Measurements from ENCODE around the gene NAPSA.

NAPSA gene

DNA sequence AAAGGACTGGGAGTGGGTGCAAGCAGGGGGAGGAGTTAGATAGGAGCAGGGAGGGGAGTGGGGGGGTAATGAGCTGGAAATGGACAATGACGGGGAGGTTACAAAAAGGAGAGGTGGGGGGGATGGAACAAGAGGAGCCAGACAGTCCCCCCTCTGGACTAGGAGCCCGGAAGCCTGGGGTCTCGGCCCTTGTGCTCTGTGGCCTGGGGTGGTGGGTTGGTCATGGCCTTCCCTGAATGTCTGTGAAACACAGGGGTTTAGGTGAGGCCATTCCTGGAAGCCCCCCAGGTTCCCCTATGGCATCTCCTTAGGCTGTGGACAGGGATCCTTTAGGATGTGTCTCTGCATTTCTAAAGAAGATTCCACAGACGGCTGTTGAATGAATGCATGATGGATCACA lies 48.3 kb downstream of the NAPSA start:
- Histone ChIP-seq H3K36me3 (ENCODE audit: control insufficient read depth in 1 of 2, insufficient read depth in 2 of 2, low read length in 2 of 2) (no peaks in the 10 kb centered on the region), H3K27me3 (ENCODE audit: control insufficient read depth in 1 of 2, insufficient read depth in 2 of 2, low read length in 2 of 2) (peaks cover 0 to 12% of the 10 kb centered on the region in 2 donors), H3K9me3 (ENCODE audit: control insufficient read depth in 1 of 2, low read length in 2 of 2) (no peaks in the 10 kb centered on the region), H3K4me1 (ENCODE audit: control insufficient read depth in 1 of 2, insufficient read depth in 2 of 2, low read length in 2 of 2) (no peaks in the 10 kb centered on the region), H3K27ac (ENCODE audit: low read depth, low read length) (no peak overlapping the region), H3K4me3 (ENCODE audit: low read depth in 1 of 2, low read length in 2 of 2) (no peak overlapping the region), H3K9ac (ENCODE audit: low read depth in 1 of 2, low read length in 2 of 2) (no peak overlapping the region)

DNA sequence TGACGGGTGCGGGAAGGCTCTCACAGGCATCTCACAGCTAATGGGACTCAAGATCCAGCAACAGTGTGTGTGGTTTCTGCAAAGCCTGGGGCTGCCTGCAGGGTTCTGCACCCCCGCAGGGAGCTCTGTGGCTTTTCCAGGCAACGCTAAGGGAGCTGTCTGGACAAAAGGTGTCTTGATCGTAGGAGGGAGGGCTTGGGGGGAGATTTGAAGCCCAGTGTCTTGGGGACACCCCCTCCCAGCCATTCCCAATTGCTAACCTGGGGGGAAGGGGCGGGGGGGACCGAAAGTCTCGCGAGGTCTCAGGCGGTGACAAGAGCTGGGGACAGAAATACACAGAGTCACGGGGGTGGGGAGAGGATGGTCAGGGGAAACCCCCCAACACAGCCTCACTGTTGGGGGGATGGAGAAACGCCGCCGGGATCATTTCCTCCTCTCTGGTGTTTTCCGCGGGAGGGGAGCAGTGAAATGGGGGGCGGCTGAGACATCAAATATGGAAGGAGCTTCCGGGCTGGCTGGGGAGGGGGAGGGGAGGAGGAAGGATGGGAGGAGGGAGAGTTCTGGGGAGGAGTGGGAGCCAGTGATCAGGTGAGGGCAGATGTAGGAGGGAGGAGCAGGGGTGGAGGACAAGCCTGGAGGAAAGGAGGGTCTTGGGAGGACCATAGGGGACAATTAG lies 49.5 kb downstream of the NAPSA start:
- no peak overlapping the region for H3K27ac ChIP-seq (ENCODE audit: low read depth, low read length)
- H3K27me3 ChIP-seq (ENCODE audit: control insufficient read depth in 1 of 2, insufficient read depth in 2 of 2, low read length in 2 of 2): peaks cover 1 to 16% of the 10 kb centered on the region in 2 donors
- H3K9ac ChIP-seq (ENCODE audit: low read depth in 1 of 2, low read length in 2 of 2): no peak overlapping the region
- peaks cover 0 to 3% of the 10 kb centered on the region in 2 donors for H3K36me3 ChIP-seq (ENCODE audit: control insufficient read depth in 1 of 2, insufficient read depth in 2 of 2, low read length in 2 of 2)
- H3K9me3 ChIP-seq (ENCODE audit: control insufficient read depth in 1 of 2, low read length in 2 of 2): no peaks in the 10 kb centered on the region
- H3K4me1 ChIP-seq (ENCODE audit: control insufficient read depth in 1 of 2, insufficient read depth in 2 of 2, low read length in 2 of 2): no peaks in the 10 kb centered on the region
- no peak overlapping the region for H3K4me3 ChIP-seq (ENCODE audit: low read depth in 1 of 2, low read length in 2 of 2)

DNA sequence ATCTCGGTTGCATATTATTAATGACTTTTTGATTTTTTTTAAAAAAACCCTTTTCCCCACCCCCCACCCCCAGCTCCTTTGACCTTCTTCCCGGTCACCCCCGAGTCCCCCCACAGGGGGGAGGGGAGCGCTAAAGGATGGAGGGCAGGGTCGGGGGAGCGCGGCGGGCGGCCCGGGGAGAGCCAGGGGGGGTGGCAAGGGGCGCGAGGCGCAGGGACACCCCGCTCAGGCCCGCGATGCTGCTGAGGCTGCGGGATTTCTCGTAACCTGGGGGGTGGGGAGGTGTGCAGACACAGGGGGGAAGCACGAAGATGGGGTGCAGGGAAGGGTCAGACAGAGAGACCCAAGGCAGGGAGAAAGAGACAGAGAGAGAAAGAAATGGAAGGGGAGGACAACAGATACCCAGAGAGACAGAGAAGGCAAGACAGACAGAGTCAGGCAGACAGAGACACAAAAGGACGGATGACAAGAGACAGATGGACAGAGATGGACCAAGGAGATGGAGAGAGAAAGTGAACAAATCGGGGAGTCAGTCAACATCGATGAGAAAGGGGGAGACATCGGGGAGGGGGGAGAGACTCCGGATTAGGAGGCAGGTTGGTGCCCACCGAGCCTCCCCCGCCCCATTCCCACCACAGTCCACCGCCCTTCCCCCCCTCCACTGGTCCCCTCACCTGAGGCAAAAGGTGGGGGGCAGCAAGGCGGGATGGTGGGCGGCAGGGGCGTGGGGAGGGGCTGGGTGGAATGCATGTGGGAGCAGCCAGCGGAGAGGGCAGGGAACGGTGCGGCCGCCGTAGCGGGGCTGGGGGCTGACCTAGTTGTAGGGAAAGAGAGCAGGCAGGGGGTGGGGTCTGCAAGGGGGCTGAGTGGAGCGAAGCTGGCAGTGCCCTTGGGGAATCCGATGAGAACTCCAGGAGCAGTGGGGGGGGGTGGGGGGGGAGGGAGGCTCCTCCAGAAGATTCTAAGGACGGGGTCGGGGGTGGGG lies 50.4 kb downstream of the NAPSA start:
- Histone ChIP-seq H3K4me3 (ENCODE audit: low read depth in 1 of 2, low read length in 2 of 2) (no peak overlapping the region), H3K4me1 (ENCODE audit: control insufficient read depth in 1 of 2, insufficient read depth in 2 of 2, low read length in 2 of 2) (no peaks in the 10 kb centered on the region), H3K36me3 (ENCODE audit: control insufficient read depth in 1 of 2, insufficient read depth in 2 of 2, low read length in 2 of 2) (peaks cover 0 to 12% of the 10 kb centered on the region in 2 donors), H3K9me3 (ENCODE audit: control insufficient read depth in 1 of 2, low read length in 2 of 2) (no peaks in the 10 kb centered on the region), H3K9ac (ENCODE audit: low read depth in 1 of 2, low read length in 2 of 2) (no peak overlapping the region), H3K27ac (ENCODE audit: low read depth, low read length) (no peak overlapping the region), H3K27me3 (ENCODE audit: control insufficient read depth in 1 of 2, insufficient read depth in 2 of 2, low read length in 2 of 2) (peaks cover 5 to 16% of the 10 kb centered on the region in 2 donors)

DNA sequence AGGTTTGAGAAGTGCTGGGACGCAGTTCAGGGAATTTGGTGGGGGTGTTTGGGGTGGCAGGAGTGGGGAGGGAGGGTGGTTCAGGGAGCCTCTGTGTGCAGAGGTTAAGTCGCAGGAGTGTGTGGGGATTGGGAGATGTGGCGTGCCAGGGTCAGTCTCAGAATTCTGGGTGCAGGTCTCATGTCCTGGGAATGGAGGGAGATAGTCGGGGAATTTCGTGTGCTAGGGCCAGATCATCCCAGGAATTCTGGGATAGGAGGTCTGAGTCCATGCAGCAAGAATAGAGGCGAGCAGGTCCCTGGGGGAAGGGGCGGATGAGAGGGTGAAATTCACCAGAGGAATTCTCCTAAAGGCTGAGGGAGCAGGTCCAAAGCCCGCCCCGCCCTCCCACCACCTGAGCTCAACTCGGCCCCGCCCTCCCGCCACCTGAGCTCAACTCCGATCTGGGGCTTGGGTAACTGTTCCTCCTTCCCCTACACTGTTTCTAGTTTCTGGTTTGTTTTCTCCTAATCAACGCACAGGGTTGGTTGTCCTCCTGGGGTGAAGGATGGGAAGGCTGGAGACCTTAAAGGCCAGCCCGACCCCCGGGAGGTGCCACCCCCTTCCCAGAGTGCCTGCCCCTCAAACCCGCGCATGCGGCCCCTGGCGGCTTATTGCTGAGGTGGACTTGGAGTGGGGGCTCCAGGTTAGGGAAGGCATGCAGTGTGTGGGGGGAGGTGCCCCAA lies 51.5 kb downstream of the NAPSA start:
- no peak overlapping the region for H3K4me3 ChIP-seq (ENCODE audit: low read depth in 1 of 2, low read length in 2 of 2)
- H3K9ac ChIP-seq (ENCODE audit: low read depth in 1 of 2, low read length in 2 of 2): no peak overlapping the region
- H3K36me3 ChIP-seq (ENCODE audit: control insufficient read depth in 1 of 2, insufficient read depth in 2 of 2, low read length in 2 of 2): peaks cover 0 to 19% of the 10 kb centered on the region in 2 donors
- no peaks in the 10 kb centered on the region for H3K4me1 ChIP-seq (ENCODE audit: control insufficient read depth in 1 of 2, insufficient read depth in 2 of 2, low read length in 2 of 2)
- no peak overlapping the region for H3K27ac ChIP-seq (ENCODE audit: low read depth, low read length)
- H3K27me3 ChIP-seq (ENCODE audit: control insufficient read depth in 1 of 2, insufficient read depth in 2 of 2, low read length in 2 of 2): peaks cover 5 to 16% of the 10 kb centered on the region in 2 donors
- H3K9me3 ChIP-seq (ENCODE audit: control insufficient read depth in 1 of 2, low read length in 2 of 2): no peaks in the 10 kb centered on the region

DNA sequence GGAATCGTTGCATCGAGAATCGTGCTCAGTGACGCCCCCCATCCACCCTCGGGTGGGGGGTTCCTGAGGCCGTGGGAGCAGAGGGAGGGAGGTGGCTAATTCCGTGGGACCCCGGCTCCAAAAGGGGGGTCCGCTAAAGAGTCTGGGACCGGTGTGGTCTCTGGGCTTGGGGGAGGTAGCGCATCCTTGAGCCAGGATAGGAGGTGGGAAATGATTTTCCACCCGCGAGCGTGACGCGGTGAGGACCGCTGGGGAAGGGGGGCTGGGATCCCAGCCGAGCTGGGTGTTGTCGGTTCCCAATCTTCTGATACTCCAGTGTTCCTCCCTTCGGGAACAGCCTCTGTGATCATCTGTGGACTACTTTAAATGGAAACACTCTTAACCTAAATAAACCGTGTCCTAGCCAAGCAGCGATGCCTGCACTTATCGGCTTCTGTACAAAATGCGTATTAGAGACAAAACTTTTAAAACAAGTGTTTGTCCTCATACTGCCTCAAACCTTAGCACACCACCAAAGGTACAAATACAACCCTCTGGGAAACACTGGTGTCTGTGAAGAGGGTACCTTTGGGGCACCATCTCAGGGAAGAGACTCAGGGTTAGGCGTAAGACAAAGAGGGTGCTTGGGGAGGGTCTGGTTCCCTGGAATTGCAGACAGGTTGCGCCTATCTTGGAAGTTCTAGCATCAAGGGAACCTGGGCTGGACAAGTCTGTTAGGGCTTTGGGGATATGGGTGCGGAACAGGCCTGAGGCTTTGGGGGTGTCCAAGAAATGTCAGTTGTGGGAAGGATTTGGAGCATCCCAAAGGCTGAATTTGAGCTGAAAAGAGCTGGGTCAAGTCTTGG lies 52.2 kb downstream of the NAPSA start:
- H3K27ac ChIP-seq (ENCODE audit: low read depth, low read length): no peak overlapping the region
- peaks cover 0 to 27% of the 10 kb centered on the region in 2 donors for H3K36me3 ChIP-seq (ENCODE audit: control insufficient read depth in 1 of 2, insufficient read depth in 2 of 2, low read length in 2 of 2)
- H3K4me1 ChIP-seq (ENCODE audit: control insufficient read depth in 1 of 2, insufficient read depth in 2 of 2, low read length in 2 of 2): no peaks in the 10 kb centered on the region
- peaks cover 5 to 16% of the 10 kb centered on the region in 2 donors for H3K27me3 ChIP-seq (ENCODE audit: control insufficient read depth in 1 of 2, insufficient read depth in 2 of 2, low read length in 2 of 2)
- no peaks in the 10 kb centered on the region for H3K9me3 ChIP-seq (ENCODE audit: control insufficient read depth in 1 of 2, low read length in 2 of 2)
- H3K4me3 ChIP-seq (ENCODE audit: low read depth in 1 of 2, low read length in 2 of 2): no peak overlapping the region
- no peak overlapping the region for H3K9ac ChIP-seq (ENCODE audit: low read depth in 1 of 2, low read length in 2 of 2)

DNA sequence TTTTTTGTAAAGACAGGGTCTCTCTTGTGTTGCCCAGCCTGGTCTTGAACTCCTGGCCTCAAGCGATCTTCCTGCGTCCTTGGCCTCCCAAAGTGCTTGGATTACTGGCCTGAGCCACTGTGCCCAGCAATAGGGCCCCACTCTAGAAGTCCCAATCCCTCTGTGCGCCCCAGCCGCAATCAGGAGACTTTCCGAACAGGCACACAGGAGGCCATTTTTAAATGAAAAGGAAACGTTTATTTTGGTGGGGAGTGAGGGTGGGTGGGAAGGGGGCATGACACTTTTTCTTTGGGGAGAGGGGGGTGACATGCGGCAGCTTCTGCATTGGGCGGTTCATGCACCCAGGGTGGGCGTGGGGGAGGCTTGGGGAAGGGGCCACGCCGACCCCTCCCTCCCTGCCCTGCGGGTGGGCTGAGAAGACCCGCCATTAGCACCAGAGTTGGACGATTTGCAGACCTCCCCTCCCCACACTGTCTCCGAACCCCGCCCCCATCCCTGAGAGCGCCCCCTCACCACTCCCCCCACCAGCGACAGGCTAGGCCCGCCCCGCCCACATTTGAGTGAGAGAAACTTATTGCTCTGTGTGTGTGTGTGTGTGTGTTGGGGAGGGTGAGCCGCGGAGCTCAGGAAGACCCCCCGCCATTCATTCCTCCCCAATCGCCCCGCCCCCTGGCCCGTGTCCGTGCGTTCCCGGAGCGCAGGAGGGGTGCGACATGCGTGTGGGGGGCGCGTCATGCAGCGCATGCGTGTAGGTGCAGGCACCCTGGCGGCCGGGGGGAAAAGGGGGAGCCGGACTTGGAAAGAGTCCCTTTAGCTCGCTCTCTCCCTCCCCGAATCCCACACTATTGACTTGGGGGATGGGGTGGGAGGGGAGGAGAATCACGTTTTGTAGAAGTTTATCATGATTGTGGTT lies 53.5 kb downstream of the NAPSA start:
- no peak overlapping the region for H3K4me3 ChIP-seq (ENCODE audit: low read depth in 1 of 2, low read length in 2 of 2)
- H3K4me1 ChIP-seq (ENCODE audit: control insufficient read depth in 1 of 2, insufficient read depth in 2 of 2, low read length in 2 of 2): no peaks in the 10 kb centered on the region
- H3K36me3 ChIP-seq (ENCODE audit: control insufficient read depth in 1 of 2, insufficient read depth in 2 of 2, low read length in 2 of 2): peaks cover 1 to 36% of the 10 kb centered on the region in 2 donors
- peaks cover 5 to 16% of the 10 kb centered on the region in 2 donors for H3K27me3 ChIP-seq (ENCODE audit: control insufficient read depth in 1 of 2, insufficient read depth in 2 of 2, low read length in 2 of 2)
- H3K9ac ChIP-seq (ENCODE audit: low read depth in 1 of 2, low read length in 2 of 2): no peak overlapping the region
- no peaks in the 10 kb centered on the region for H3K9me3 ChIP-seq (ENCODE audit: control insufficient read depth in 1 of 2, low read length in 2 of 2)
- no peak overlapping the region for H3K27ac ChIP-seq (ENCODE audit: low read depth, low read length)

DNA sequence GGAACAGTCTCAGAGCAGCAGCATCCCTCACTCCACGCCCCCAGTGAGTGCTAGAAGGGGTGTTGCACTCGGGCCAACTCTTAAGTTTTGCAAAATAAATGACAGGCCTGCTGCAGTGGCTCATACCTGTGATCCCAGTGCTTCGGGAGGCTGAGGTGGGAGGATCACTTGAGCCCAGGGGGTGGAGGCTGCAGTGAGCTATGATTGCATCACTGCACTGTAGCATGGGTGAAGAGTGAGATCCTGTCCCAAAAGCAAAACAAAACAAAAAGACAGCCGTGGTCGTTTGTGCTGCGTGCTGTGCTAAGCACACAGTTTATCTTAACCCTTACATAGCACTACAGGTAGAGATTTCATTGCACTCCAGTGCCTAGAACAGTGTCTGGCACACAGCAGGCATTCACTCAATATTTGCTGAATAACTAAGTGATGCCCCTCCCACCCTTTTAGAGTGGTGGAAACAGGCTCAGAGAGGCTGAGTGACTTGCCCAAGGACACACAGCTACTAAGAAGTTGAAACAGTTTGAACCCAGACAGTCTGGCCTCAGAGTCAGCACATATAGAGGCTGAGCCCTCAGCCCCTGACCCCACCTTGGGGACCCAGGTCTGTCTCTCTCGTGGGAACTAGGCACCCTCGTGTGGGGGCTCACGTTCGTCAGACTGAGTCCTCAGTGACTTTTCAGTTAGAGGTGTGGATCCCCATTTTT lies 54.5 kb downstream of the NAPSA start:
- Histone ChIP-seq H3K27ac (ENCODE audit: low read depth, low read length) (no peak overlapping the region), H3K27me3 (ENCODE audit: control insufficient read depth in 1 of 2, insufficient read depth in 2 of 2, low read length in 2 of 2) (peaks cover 5 to 16% of the 10 kb centered on the region in 2 donors), H3K36me3 (ENCODE audit: control insufficient read depth in 1 of 2, insufficient read depth in 2 of 2, low read length in 2 of 2) (peaks cover 10 to 46% of the 10 kb centered on the region in 2 donors), H3K9ac (ENCODE audit: low read depth in 1 of 2, low read length in 2 of 2) (no peak overlapping the region), H3K4me1 (ENCODE audit: control insufficient read depth in 1 of 2, insufficient read depth in 2 of 2, low read length in 2 of 2) (no peaks in the 10 kb centered on the region), H3K4me3 (ENCODE audit: low read depth in 1 of 2, low read length in 2 of 2) (no peak overlapping the region), H3K9me3 (ENCODE audit: control insufficient read depth in 1 of 2, low read length in 2 of 2) (no peaks in the 10 kb centered on the region)

DNA sequence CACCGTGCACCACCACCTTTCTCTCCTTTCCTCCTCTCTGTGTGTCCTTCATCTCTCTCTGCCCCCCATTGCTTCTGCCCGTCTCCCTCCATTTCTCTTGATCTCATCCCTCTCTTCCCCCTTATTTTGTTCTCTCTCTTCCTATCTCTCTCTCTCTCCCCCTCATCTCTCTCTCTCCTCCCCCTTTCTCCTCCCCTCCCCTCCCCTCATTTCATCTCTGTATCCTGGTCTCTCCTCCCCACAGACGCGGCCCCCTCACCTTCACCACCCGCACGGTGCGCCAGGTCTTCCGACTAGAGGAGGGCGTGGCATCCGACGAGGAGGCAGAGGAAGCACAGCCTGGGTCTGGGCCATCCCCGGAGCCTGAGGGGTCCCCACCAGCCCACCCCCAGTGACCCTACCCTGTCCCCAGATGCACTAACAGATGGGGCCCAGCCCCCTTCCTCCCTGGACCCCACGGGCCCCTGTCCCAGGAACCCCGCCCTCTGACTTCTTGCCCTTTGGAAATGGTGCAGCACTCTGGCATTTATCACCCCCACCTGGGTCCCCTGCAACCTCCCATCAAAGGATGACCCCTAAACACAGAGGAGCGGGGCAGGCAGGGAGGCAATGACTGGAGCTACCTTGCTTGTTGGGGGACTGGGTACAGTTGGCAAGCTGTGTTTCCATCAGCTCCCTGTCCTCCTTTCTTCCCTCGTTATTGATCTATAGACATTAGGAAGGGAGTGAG lies 55.9 kb downstream of the NAPSA start:
- Histone ChIP-seq H3K9me3 (ENCODE audit: control insufficient read depth in 1 of 2, low read length in 2 of 2) (no peaks in the 10 kb centered on the region), H3K27ac (ENCODE audit: low read depth, low read length) (no peak overlapping the region), H3K9ac (ENCODE audit: low read depth in 1 of 2, low read length in 2 of 2) (no peak overlapping the region), H3K4me3 (ENCODE audit: low read depth in 1 of 2, low read length in 2 of 2) (no peak overlapping the region), H3K36me3 (ENCODE audit: control insufficient read depth in 1 of 2, insufficient read depth in 2 of 2, low read length in 2 of 2) (peaks cover 14 to 58% of the 10 kb centered on the region in 2 donors), H3K4me1 (ENCODE audit: control insufficient read depth in 1 of 2, insufficient read depth in 2 of 2, low read length in 2 of 2) (no peaks in the 10 kb centered on the region), H3K27me3 (ENCODE audit: control insufficient read depth in 1 of 2, insufficient read depth in 2 of 2, low read length in 2 of 2) (peaks cover 5 to 14% of the 10 kb centered on the region in 2 donors)
